Measurements from ENCODE around the gene TBC1D8.

TBC1D8 gene

GRCh38 chr2:100995309-100996075 is 155.7 kb downstream of the TBC1D8 start:
- Histone ChIP-seq H3K4me1 (no peaks in the 10 kb centered on the region), H3K4me3 (no peak overlapping the region), H3K27ac (no peak overlapping the region), H3K4me2 (no peak overlapping the region), H3K9ac (no peak overlapping the region), H4K20me1 (no peaks in the 10 kb centered on the region), H3K36me3 (no peaks in the 10 kb centered on the region), H3K27me3 (no peaks in the 10 kb centered on the region), H3K9me3 (no peaks in the 10 kb centered on the region)
- TF ChIP-seq Cebpa-rat (IDR thresholded peaks at IDR 0.05): no peak

GRCh38 chr2:100993294-100993693 is 157.9 kb downstream of the TBC1D8 start:
- no peaks in the 10 kb centered on the region for H3K9me3 ChIP-seq
- no peaks in the 10 kb centered on the region for H3K4me1 ChIP-seq
- H3K4me3 ChIP-seq: no peak overlapping the region
- H4K20me1 ChIP-seq: no peaks in the 10 kb centered on the region
- TF ChIP-seq Cebpa-rat (IDR thresholded peaks at IDR 0.05): no peak
- H3K9ac ChIP-seq: no peak overlapping the region
- no peak overlapping the region for H3K4me2 ChIP-seq
- H3K36me3 ChIP-seq: no peaks in the 10 kb centered on the region
- H3K27me3 ChIP-seq: no peaks in the 10 kb centered on the region
- H3K27ac ChIP-seq: no peak overlapping the region

GRCh38 chr2:100992262-100992661 is 158.9 kb downstream of the TBC1D8 start:
- Histone ChIP-seq H3K36me3 (no peaks in the 10 kb centered on the region), H3K9ac (no peak overlapping the region), H4K20me1 (no peaks in the 10 kb centered on the region), H3K4me1 (no peaks in the 10 kb centered on the region), H3K9me3 (no peaks in the 10 kb centered on the region), H3K4me2 (no peak overlapping the region), H3K27ac (no peak overlapping the region), H3K4me3 (no peak overlapping the region), H3K27me3 (no peaks in the 10 kb centered on the region)
- TF ChIP-seq Cebpa-rat (IDR thresholded peaks at IDR 0.05): no peak

GRCh38 chr2:100991404-100991773 is 159.8 kb downstream of the TBC1D8 start:
- H3K27ac ChIP-seq: no peak overlapping the region
- no peaks in the 10 kb centered on the region for H3K4me1 ChIP-seq
- H3K4me2 ChIP-seq: no peak overlapping the region
- H3K27me3 ChIP-seq: no peaks in the 10 kb centered on the region
- no peaks in the 10 kb centered on the region for H3K36me3 ChIP-seq
- no peaks in the 10 kb centered on the region for H4K20me1 ChIP-seq
- no peak overlapping the region for H3K9ac ChIP-seq
- H3K4me3 ChIP-seq: no peak overlapping the region
- H3K9me3 ChIP-seq: no peaks in the 10 kb centered on the region
- TF ChIP-seq Cebpa-rat (IDR thresholded peaks at IDR 0.05): no peak

- Histone ChIP-seq H3K9ac (no peak overlapping the region), H3K4me3 (no peak overlapping the region), H4K20me1 (no peaks in the 10 kb centered on the region), H3K4me1 (no peaks in the 10 kb centered on the region), H3K36me3 (no peaks in the 10 kb centered on the region), H3K27me3 (no peaks in the 10 kb centered on the region), H3K4me2 (no peak overlapping the region), H3K27ac (no peak overlapping the region), H3K9me3 (no peaks in the 10 kb centered on the region)
- TF ChIP-seq Cebpa-rat (IDR thresholded peaks at IDR 0.05): no peak
Measured at GRCh38 chr2:100990650-100991403, 160.4 kb downstream of the TBC1D8 start.

- Histone ChIP-seq H3K4me3 (no peak overlapping the region), H3K27me3 (no peaks in the 10 kb centered on the region), H3K9ac (no peak overlapping the region), H3K9me3 (no peaks in the 10 kb centered on the region), H3K36me3 (no peaks in the 10 kb centered on the region), H4K20me1 (no peaks in the 10 kb centered on the region), H3K27ac (no peak overlapping the region), H3K4me1 (no peaks in the 10 kb centered on the region), H3K4me2 (no peak overlapping the region)
- no peak for TF ChIP-seq Cebpa-rat (IDR thresholded peaks at IDR 0.05)
Measured at GRCh38 chr2:100990166-100990565, 161.0 kb downstream of the TBC1D8 start.

GRCh38 chr2:100989666-100990065 is 161.5 kb downstream of the TBC1D8 start:
- Histone ChIP-seq H3K4me2 (no peak overlapping the region), H3K9ac (no peak overlapping the region), H4K20me1 (no peaks in the 10 kb centered on the region), H3K27ac (no peak overlapping the region), H3K4me1 (no peaks in the 10 kb centered on the region), H3K9me3 (no peaks in the 10 kb centered on the region), H3K27me3 (no peaks in the 10 kb centered on the region), H3K4me3 (no peak overlapping the region), H3K36me3 (no peaks in the 10 kb centered on the region)
- TF ChIP-seq Cebpa-rat (IDR thresholded peaks at IDR 0.05): no peak

- H3K27ac ChIP-seq: no peak overlapping the region
- no peaks in the 10 kb centered on the region for H4K20me1 ChIP-seq
- no peak overlapping the region for H3K4me3 ChIP-seq
- H3K9me3 ChIP-seq: no peaks in the 10 kb centered on the region
- no peak overlapping the region for H3K9ac ChIP-seq
- no peaks in the 10 kb centered on the region for H3K27me3 ChIP-seq
- H3K4me1 ChIP-seq: no peaks in the 10 kb centered on the region
- H3K4me2 ChIP-seq: no peak overlapping the region
- no peak for TF ChIP-seq Cebpa-rat (IDR thresholded peaks at IDR 0.05)
- no peaks in the 10 kb centered on the region for H3K36me3 ChIP-seq
Measured at GRCh38 chr2:100988630-100989417, 162.4 kb downstream of the TBC1D8 start.

GRCh38 chr2:100987974-100988373 is 163.2 kb downstream of the TBC1D8 start:
- TF ChIP-seq Cebpa-rat (IDR thresholded peaks at IDR 0.05): no peak
- H3K9ac ChIP-seq: no peak overlapping the region
- H3K27ac ChIP-seq: no peak overlapping the region

GRCh38 chr2:100987536-100987935 is 163.6 kb downstream of the TBC1D8 start:
- no peak for TF ChIP-seq Cebpa-rat (IDR thresholded peaks at IDR 0.05)
- no peak overlapping the region for H3K9ac ChIP-seq

More at GRCh38 chr2:100987974-100988373, 163.2 kb downstream of the TBC1D8 start:
- Histone ChIP-seq H3K36me3 (no peaks in the 10 kb centered on the region), H3K4me2 (no peak overlapping the region), H3K4me1 (no peaks in the 10 kb centered on the region), H3K4me3 (no peak overlapping the region), H3K27me3 (no peaks in the 10 kb centered on the region), H3K9me3 (no peaks in the 10 kb centered on the region), H4K20me1 (no peaks in the 10 kb centered on the region)

More at GRCh38 chr2:100987536-100987935, 163.6 kb downstream of the TBC1D8 start:
- Histone ChIP-seq H3K4me1 (no peaks in the 10 kb centered on the region), H3K36me3 (no peaks in the 10 kb centered on the region), H3K4me3 (no peak overlapping the region), H3K9me3 (no peaks in the 10 kb centered on the region), H3K27ac (no peak overlapping the region), H3K4me2 (no peak overlapping the region), H3K27me3 (no peaks in the 10 kb centered on the region), H4K20me1 (no peaks in the 10 kb centered on the region)

All from BLaER1 (cell line).